Lower leg skin (tissue), 4 donors: ENCODE data around the gene MPZL2. TPM values are rescaled to one million over a fixed set of nuclear protein-coding genes. Genes with fewer than 3 reads are reported as not detected.

Experiments
- DNase-seq, 2 donors: peaks; one replicate each; pipeline ENCODE4 v3.0.0-alpha.2; 2019; ENCODE audit warnings: low spot score in 2 of 2
- H3K4me3 ChIP-seq: fragments of 200-600 bp; sonication (generic); 2 replicates; pipeline ENCODE4 v1.5.1; 2017; ENCODE audit warnings: mild to moderate bottlenecking, low read depth; ENCODE audit not compliant: poor library complexity, severe bottlenecking
- POLR2A ChIP-seq, 2 donors: fragments of 450-650 bp; IDR thresholded peaks; one replicate each; pipeline ENCODE4 v1.6.1; 2016 to 2017; ENCODE audit warnings: antibody characterized with exemption in 2 of 2, mild to moderate bottlenecking in 1 of 2, moderate library complexity in 1 of 2
- WGBS, 2 donors: methylation state at CpG; one replicate each; pipeline ENCODE4 v1.1.5; 2018; 5-methylcytosine and 5-hydroxymethylcytosine counted together
- intact Hi-C: fragments of 100-400 bp; cut with DNase I; formaldehyde crosslinking; loops from one replicate; pipeline ENCODE4 v1.15.0; 2023; ENCODE audit warnings: low total_unique reads
- total RNA-seq, 4 donors: library from RNA; depleted of rRNA; stranded (reverse); fragments of >200 nt; gene quantifications; one replicate each; pipeline ENCODE4 v1.1.0, GENCODE V29; 2016
- TF ChIP-seq, protein P1 (sequence below), 3 donors: fragments of 450-650 bp; IDR thresholded peaks; one replicate each; pipeline ENCODE4 v1.5.1; 2016; ENCODE audit warnings: antibody characterized with exemption in 3 of 3, mild to moderate bottlenecking in 3 of 3, moderate library complexity in 2 of 3

Gene MPZL2
- total RNA-seq, 4 donors from 2014 or later = 46.0 to 59.9 (median 53.5) TPM

DNA sequence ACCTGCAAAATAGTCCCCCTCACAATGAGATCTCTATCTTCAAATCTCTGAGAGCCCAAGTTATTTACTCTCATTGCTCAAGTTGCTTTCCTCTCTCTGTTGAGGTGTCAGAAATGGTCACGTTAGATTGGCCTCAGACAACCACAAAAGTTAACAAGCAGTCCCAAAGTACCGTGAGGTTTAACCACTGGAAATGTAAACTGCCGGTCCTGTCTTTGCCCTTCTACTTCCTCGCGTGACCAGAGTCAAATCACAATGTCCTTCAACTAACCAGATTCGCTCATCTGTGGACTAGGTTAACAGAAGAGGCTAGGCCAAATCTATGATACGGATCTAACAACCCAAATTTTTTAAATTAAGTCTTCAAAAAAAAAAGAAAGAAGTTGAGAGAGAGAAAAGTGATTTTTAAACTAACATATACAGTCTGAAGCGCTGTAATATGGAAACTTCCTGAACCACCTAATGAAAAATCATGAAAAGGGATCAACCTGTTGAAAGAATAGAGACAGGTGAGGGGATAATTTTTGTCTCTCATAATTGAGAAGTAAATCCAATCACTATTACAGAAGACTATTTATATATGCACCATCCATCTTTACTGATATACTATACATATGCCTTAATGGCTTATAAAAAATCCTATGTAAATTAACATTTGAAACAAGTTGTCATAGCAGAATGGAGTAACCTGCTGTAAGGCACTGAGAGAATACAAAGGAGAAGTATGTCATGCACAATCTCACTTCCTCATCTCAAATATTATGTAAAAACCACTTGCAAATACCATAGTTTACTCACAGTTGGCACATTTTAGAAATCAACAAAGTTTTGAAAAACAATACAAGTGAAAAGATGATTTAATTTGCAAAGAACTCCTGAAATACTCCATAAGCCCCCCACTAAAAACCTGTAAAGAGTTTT lies 36.0 kb downstream of the MPZL2 start:
- DNase-seq = no peak
- WGBS, 2 donors = 78 to 85% methylated on average over 8 of the region's 8 CpGs

DNA sequence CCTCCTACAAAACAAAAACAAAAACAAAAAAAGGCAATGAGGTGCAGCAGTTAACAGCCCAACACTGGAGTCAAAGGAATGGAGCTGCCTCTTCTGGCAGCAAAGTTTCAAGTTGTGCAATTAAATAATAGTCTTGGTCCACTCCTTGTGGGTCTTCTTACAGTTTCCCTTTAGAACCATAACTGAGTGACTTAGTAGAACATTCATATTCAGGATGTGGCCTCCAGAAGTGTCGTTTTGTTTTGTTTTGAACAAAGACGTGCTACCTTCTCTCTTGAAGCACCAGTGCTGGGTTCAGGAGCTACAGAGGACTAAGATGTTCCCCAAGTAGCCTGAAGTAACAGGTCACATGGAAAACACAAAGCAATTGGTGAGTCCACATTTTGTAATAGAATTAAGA lies 37.3 kb downstream of the MPZL2 start:
- no peak overlapping the region for H3K4me3 ChIP-seq
- 69 to 81% methylated on average over 2 of the region's 2 CpGs for WGBS, 2 donors
- intact Hi-C loops = no loop called here
- no peak for DNase-seq
- TF ChIP-seq, protein P1, sequence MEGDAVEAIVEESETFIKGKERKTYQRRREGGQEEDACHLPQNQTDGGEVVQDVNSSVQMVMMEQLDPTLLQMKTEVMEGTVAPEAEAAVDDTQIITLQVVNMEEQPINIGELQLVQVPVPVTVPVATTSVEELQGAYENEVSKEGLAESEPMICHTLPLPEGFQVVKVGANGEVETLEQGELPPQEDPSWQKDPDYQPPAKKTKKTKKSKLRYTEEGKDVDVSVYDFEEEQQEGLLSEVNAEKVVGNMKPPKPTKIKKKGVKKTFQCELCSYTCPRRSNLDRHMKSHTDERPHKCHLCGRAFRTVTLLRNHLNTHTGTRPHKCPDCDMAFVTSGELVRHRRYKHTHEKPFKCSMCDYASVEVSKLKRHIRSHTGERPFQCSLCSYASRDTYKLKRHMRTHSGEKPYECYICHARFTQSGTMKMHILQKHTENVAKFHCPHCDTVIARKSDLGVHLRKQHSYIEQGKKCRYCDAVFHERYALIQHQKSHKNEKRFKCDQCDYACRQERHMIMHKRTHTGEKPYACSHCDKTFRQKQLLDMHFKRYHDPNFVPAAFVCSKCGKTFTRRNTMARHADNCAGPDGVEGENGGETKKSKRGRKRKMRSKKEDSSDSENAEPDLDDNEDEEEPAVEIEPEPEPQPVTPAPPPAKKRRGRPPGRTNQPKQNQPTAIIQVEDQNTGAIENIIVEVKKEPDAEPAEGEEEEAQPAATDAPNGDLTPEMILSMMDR (IDR thresholded peaks at IDR 0.05) = no peak
- no peak for TF ChIP-seq POLR2A (IDR thresholded peaks at IDR 0.05)

More for the DNA sequence above, 36.0 kb downstream of the MPZL2 start:
- no peak overlapping the region for H3K4me3 ChIP-seq
- intact Hi-C loops = no loop called here
- TF ChIP-seq, protein P1 (IDR thresholded peaks at IDR 0.05) = no peak
- no peak for TF ChIP-seq POLR2A (IDR thresholded peaks at IDR 0.05)

DNA sequence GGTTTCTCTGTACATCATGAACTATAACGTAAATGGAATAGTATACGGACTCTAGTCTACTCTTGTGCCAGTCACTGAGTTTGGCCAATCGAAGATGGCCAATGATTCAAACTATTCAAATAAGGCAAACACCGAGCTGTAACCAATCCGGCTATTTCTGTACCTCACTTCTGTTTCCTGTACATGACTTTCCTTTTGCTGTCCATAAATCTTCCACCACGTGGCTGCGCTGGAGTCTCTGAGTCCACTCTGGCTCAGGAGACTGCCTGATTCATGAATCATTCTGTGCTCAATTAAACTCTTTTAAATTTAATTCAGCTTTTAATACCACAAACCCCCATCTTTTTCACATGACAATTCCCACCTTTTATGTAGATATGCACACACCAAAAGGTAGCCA lies 37.8 kb downstream of the MPZL2 start:
- DNase-seq = no peak
- intact Hi-C loops = no loop called here
- WGBS, 2 donors = 51 to 65% methylated on average over 7 of the region's 7 CpGs

DNA sequence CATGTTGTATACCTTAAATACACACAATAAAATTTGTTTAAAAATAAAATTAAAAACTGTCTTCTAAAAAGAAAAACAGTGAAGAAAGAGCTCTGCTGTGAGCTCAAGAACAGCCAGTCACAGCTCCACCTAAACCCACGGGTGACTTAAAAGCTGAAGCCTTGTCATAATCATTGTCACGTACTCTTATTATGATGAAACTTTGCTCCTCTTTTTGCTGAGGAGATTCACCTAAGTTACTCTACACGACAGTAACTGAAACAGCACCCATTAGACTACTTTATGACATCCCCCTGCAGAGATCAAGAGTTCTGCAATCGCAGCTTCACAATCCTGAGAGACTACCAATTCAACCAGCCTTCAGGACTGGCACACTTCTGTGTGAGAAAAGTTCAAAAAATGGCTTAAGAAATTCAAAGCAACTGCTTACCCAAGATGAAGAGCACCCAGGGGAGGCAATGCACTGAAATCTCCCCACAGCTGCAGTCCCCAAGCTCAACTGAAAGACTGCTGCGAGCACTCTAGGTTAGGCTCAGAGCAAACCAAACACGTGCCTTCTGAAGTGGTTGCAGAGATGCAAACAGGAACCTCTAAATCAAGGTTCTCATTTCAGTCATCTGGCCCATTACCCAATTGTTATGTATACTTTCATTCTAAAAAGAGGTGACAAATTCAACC lies 39.4 kb downstream of the MPZL2 start, which contains the start of gene JAML:
Gene JAML, minus strand, starts transcription at position 501 of the 678 bp plus-strand sequence. CDS start 10,145 bp downstream, outside the sequence.
- WGBS, 2 donors = 62 to 64% methylated on average over 6 of the region's 6 CpGs
- no peak for TF ChIP-seq POLR2A (IDR thresholded peaks at IDR 0.05)
- TF ChIP-seq, protein P1 (IDR thresholded peaks at IDR 0.05) = no peak
- intact Hi-C loops = no loop called here
- no peak for DNase-seq
- H3K4me3 ChIP-seq = no peak within 1 kb of the TSS

More for the DNA sequence above, 37.8 kb downstream of the MPZL2 start:
- H3K4me3 ChIP-seq = no peak overlapping the region
- TF ChIP-seq, protein P1 (IDR thresholded peaks at IDR 0.05) = no peak
- TF ChIP-seq POLR2A (IDR thresholded peaks at IDR 0.05) = no peak

DNA sequence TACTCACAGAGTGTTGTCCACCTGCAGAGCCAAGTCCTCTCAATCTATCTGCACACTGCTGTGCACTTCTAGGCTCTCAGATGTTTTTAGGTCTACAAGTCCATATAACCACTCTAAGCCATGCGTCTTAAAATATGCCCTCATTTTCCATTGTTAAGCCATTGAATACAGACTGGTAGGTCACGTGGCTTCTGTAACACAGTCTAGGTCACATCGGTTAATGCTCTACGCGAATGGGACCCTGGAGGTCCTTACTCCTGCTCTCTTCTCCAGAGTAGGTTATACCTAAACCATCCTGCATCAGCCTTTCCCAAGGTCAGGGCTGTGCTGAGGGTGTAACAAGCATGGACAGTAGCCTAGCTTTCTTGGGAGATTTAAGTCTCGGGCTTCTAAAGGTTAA lies 40.1 kb downstream of the MPZL2 start:
- no peak for DNase-seq
- intact Hi-C loops = no loop called here
- no peak overlapping the region for H3K4me3 ChIP-seq
- TF ChIP-seq POLR2A (IDR thresholded peaks at IDR 0.05) = no peak
- TF ChIP-seq, protein P1 (IDR thresholded peaks at IDR 0.05) = no peak
- 86 to 88% methylated on average over 6 of the region's 6 CpGs for WGBS, 2 donors
